PFSK-1 (cell line): ENCODE data around the gene CD9.

Experiments used
- FOXP2 ChIP-seq: optimal IDR thresholded peaks from 2 replicates; pipeline ENCODE3; 2011; ENCODE audit warnings: borderline replicate concordance, control low read depth, inconsistent platforms; ENCODE audit not compliant: insufficient read depth; ENCODE audit errors: extremely low read length, extremely low read depth
- POLR2AphosphoS5 ChIP-seq: IDR thresholded peaks from 2 replicates; pipeline ENCODE4 v1.6.1; 2012; ENCODE audit warnings: low read depth, mild to moderate bottlenecking, control low read depth, low read length, moderate library complexity
- SIN3A ChIP-seq: IDR thresholded peaks from 2 replicates; pipeline ENCODE4 v1.6.1; 2012; ENCODE audit warnings: mild to moderate bottlenecking, low read length, moderate library complexity, borderline replicate concordance; ENCODE audit not compliant: insufficient read depth
- TAF1 ChIP-seq: IDR thresholded peaks from 2 replicates; pipeline ENCODE4 v1.6.1; 2012; ENCODE audit warnings: low read length, control low read depth, borderline replicate concordance; ENCODE audit not compliant: insufficient read depth
- TF ChIP-seq, protein P1 (sequence below), 2 experiments: IDR thresholded peaks; 2 replicates each; pipeline versions ENCODE4 v1.6.1 to v1.8.0; 2011 to 2012; ENCODE audit warnings: low read depth in 2 of 2, low read length in 2 of 2, control low read depth in 1 of 2, inconsistent platforms in 1 of 2, mild to moderate bottlenecking in 1 of 2, moderate library complexity in 1 of 2; ENCODE audit not compliant: insufficient read depth in 1 of 2

Gene CD9

DNA sequence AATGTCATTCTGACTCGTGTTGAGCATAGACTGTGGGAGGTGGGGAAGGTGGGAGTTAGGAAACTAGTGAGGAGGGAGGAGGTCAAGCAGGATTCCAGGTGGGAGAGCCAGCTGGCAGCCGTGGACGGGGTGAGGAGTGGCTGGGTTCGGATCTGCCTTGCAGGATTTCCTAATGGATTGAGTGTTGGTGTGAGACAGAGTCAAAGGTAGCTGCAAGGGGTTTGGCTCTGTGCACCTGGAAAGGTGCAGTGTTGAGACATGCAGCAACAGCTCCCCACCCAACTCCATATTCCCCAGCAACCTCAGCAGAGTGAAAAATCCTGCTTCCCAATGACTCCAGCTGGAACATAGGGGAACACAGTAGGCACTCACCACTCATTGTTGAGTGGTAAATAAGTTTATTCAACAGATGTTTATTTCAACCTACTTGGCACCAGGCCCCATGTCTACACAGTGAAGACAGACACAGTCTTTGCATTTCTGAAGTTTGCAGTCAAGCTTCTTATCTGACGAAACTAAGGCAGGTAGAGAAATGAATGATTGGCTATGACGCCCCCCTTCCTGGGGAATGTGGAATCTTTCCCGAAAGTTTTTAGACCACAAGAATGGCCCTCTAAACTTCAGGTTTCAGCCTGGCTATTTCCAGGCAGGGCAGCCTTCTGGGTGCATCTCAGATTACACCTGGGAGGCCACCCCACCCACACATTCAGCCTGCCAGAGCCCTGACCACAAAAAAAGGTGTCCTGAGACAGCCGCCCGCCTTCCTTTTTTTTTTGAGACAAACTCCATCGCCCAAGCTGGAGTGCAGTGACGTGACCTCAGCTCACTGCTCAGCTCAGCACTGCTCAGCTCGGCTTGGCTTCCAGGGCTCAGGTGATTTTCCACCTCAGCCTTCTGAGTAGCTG, 72.4 kb downstream of the CD9 start:
- no peak for TF ChIP-seq SIN3A
- TF ChIP-seq TAF1, result no peak
- TF ChIP-seq POLR2AphosphoS5, result no peak
- TF ChIP-seq, protein P1, sequence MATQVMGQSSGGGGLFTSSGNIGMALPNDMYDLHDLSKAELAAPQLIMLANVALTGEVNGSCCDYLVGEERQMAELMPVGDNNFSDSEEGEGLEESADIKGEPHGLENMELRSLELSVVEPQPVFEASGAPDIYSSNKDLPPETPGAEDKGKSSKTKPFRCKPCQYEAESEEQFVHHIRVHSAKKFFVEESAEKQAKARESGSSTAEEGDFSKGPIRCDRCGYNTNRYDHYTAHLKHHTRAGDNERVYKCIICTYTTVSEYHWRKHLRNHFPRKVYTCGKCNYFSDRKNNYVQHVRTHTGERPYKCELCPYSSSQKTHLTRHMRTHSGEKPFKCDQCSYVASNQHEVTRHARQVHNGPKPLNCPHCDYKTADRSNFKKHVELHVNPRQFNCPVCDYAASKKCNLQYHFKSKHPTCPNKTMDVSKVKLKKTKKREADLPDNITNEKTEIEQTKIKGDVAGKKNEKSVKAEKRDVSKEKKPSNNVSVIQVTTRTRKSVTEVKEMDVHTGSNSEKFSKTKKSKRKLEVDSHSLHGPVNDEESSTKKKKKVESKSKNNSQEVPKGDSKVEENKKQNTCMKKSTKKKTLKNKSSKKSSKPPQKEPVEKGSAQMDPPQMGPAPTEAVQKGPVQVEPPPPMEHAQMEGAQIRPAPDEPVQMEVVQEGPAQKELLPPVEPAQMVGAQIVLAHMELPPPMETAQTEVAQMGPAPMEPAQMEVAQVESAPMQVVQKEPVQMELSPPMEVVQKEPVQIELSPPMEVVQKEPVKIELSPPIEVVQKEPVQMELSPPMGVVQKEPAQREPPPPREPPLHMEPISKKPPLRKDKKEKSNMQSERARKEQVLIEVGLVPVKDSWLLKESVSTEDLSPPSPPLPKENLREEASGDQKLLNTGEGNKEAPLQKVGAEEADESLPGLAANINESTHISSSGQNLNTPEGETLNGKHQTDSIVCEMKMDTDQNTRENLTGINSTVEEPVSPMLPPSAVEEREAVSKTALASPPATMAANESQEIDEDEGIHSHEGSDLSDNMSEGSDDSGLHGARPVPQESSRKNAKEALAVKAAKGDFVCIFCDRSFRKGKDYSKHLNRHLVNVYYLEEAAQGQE (IDR thresholded peaks at IDR 0.05; ENCODE audit: insufficient read depth in 1 of 2, low read depth in 2 of 2, low read length in 2 of 2), result no peak
- TF ChIP-seq FOXP2, result no peak

DNA sequence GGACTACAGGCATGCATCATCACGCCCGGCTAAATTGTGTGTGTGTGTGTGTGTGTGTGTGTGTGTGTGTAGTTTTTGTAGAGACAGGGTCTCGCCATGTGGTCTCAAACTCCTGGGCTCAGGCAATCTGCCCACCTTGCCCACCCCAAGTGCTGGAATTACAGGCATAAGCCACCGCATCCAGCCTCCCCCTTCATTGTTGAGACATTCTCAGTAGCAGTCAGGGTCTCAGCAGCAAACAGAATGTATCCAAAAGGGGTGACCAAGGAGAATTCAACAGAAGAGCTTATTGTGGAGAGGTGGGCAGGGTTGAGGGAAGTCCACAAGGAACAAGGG, 73.0 kb downstream of the CD9 start:
- TF ChIP-seq SIN3A, result no peak
- no peak for TF ChIP-seq TAF1
- TF ChIP-seq FOXP2, result no peak
- TF ChIP-seq, protein P1 (IDR thresholded peaks at IDR 0.05; ENCODE audit: insufficient read depth in 1 of 2, low read depth in 2 of 2, low read length in 2 of 2), result no peak
- TF ChIP-seq POLR2AphosphoS5, result no peak

DNA sequence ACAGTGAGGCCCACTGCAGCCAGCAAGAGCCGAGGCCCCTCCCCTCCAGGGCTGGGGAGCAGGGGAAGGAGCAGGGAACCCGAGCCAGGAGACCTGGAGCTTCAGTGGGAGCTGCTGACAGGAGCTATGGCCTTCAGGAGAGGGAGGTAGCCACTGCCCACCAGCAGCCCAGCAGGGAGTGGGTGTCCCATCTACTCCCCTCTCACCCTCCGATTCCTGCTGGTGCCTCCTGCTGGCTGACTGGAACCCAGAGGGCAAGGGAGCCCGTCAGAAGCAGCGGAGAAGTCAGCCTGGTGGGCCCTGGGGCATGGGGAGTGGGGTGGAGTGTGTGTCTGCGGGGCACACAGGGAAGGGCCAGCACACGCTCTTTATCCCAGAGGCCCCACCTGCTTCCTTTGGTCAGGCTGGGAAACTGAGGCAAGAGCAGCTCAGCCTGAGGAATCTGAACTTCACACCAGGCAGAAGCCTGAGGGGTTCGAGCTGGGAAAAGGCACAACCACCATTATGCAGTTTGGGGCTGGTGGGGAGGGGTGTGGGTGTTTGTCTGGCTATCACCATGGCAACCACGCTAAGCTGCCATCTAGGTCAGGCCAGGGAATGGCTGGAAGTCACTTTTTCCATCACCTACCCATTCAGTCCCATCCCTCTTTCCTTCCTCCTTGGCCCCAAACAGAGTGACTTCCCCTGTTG, 73.5 kb downstream of the CD9 start:
- TF ChIP-seq FOXP2, result no peak
- TF ChIP-seq TAF1, result no peak
- TF ChIP-seq SIN3A, result no peak
- TF ChIP-seq, protein P1 (IDR thresholded peaks at IDR 0.05; ENCODE audit: insufficient read depth in 1 of 2, low read depth in 2 of 2, low read length in 2 of 2), result no peak
- no peak for TF ChIP-seq POLR2AphosphoS5

DNA sequence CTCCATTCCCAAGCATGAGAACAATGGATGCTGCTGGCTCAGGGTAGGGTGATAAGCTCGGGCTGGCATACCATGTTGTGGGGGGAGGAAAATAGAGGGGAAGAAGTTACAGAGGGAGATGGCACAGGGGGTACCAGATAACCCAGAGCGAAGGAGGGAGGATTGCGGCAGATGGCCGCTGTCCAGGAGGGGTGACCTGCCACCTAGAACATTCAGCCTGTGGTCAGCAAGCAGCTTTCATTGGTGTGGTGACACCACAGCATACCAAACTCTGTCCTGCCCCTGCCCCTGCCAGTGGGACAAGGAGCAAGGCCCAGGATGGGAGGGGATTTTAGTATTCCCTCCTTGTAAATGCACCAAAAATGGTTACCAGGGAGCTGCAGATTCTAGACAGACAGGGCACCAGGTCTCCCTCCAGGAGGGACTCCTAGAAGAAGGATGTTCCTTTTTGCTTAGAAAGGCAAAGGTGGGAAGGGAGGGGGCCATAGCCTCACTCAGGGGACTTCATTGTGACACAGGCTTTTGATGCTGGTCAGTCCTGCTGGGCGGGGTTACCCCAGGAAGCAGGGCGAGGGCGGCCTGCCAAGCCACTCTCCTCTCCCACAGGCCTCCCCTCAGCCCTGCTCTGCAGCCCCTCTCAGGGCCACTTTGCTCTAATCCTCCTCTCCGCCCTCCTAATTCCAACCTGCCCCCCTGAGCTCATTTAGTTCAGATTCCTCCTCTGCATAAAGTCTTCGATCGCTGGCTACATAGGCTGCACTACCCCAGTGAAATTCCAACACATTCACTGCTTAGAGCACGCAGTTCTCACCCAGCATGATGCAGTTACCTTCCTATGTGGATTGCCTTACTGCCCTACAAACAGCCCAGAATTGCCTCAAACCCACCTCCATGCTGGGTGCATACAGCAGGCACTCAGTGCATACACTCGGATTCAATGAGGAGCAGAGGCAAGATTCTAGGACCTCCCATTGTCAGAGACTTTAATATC, 74.3 kb downstream of the CD9 start:
- TF ChIP-seq FOXP2 (no peak), POLR2AphosphoS5 (no peak), TAF1 (no peak), SIN3A (no peak)
- TF ChIP-seq, protein P1 (IDR thresholded peaks at IDR 0.05; ENCODE audit: insufficient read depth in 1 of 2, low read depth in 2 of 2, low read length in 2 of 2), result no peak
